ENCODE measurements around the gene NOLC1. TPM values are rescaled to one million over a fixed set of nuclear protein-coding genes. Genes with fewer than 3 reads are reported as not detected.

Gene NOLC1
- total RNA-seq, 2 donors from 2014 or later = 92.0 to 93.5 TPM

- no peak for TF ChIP-seq CTCF (conservative IDR thresholded peaks at IDR 0.05)
- H3K4me3 Mint-ChIP-seq = no peak overlapping the region
- Histone ChIP-seq H3K9ac (ENCODE audit: extremely low read depth, low read length, poor library complexity, severe bottlenecking) (no peak overlapping the region), H3K4me1 (ENCODE audit: control insufficient read depth, insufficient read depth, low read length) (no peaks in the 10 kb centered on the region), H3K9me3 (ENCODE audit: control insufficient read depth, low read length) (peaks cover 15% of the 10 kb centered on the region), H3K27me3 (ENCODE audit: control insufficient read depth, insufficient read depth, low read length, poor library complexity, severe bottlenecking) (no peaks in the 10 kb centered on the region), H3K36me3 (ENCODE audit: control insufficient read depth, insufficient read depth, low read length) (no peaks in the 10 kb centered on the region), H3K27ac (ENCODE audit: low read depth, low read length) (no peak overlapping the region), H3K4me3 (ENCODE audit: low read length) (no peak overlapping the region)
- H3K9me3 Mint-ChIP-seq = peaks cover 42% of the 10 kb centered on the region
- 72 to 83% methylated on average over 5 to 6 of the region's 6 CpGs for WGBS, 2 experiments (ENCODE audit: insufficient coverage in 1 of 2, insufficient read length in 1 of 2)
- no peak overlapping the region for H3K27ac Mint-ChIP-seq
- no peaks in the 10 kb centered on the region for H3K4me1 Mint-ChIP-seq
- peaks cover 19% of the 10 kb centered on the region for H3K27me3 Mint-ChIP-seq (ENCODE audit: insufficient read depth)
- H3K36me3 Mint-ChIP-seq (ENCODE audit: low read depth) = peaks cover 3% of the 10 kb centered on the region
- no peak for DNase-seq
These were observed 43.2 kb downstream of the NOLC1 start for GRCh38 chr10:102195296-102195870.

DNA sequence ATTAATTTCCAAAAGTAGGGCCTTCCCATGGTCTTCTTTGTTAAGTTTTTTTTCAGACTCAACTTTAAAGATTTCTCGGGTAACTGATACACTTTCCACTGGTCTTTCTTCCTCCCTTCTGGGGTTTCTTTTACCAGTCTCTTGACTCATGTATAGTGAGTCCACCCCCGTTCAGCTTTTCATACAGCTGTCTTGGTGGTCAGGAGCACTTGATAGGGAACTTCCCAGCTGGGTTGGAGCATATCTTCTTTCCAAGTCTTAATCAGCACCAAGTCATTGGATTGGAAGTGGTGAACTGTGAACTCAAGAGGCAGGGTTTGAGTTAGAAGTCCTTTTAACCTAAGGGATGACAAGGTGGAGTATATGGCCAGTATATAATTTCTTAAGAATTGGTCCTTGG, 44.7 kb downstream of the NOLC1 start:
- H3K27ac Mint-ChIP-seq = no peak overlapping the region
- no peaks in the 10 kb centered on the region for H3K4me1 Mint-ChIP-seq
- H3K27me3 ChIP-seq (ENCODE audit: control insufficient read depth, insufficient read depth, low read length, poor library complexity, severe bottlenecking) = no peaks in the 10 kb centered on the region
- H3K27me3 Mint-ChIP-seq (ENCODE audit: insufficient read depth) = peaks cover 14% of the 10 kb centered on the region
- no peak overlapping the region for H3K4me3 Mint-ChIP-seq
- peaks cover 3% of the 10 kb centered on the region for H3K36me3 Mint-ChIP-seq (ENCODE audit: low read depth)
- H3K9ac ChIP-seq (ENCODE audit: extremely low read depth, low read length, poor library complexity, severe bottlenecking) = no peak overlapping the region
- no peak overlapping the region for H3K4me3 ChIP-seq (ENCODE audit: low read length)
- peaks cover 39% of the 10 kb centered on the region for H3K9me3 Mint-ChIP-seq
- H3K27ac ChIP-seq (ENCODE audit: low read depth, low read length) = no peak overlapping the region
- no peak for TF ChIP-seq CTCF (conservative IDR thresholded peaks at IDR 0.05)
- H3K9me3 ChIP-seq (ENCODE audit: control insufficient read depth, low read length) = peaks cover 12% of the 10 kb centered on the region
- WGBS, 2 experiments (ENCODE audit: insufficient coverage in 1 of 2, insufficient read length in 1 of 2) = 75 to 100% methylated on average over 1 to 2 of the region's 2 CpGs
- no peak for DNase-seq
- H3K4me1 ChIP-seq (ENCODE audit: control insufficient read depth, insufficient read depth, low read length) = no peaks in the 10 kb centered on the region
- no peaks in the 10 kb centered on the region for H3K36me3 ChIP-seq (ENCODE audit: control insufficient read depth, insufficient read depth, low read length)

- no peaks in the 10 kb centered on the region for H3K4me1 Mint-ChIP-seq
- H3K9me3 Mint-ChIP-seq = peaks cover 39% of the 10 kb centered on the region
- H3K27ac Mint-ChIP-seq = no peak overlapping the region
- WGBS, 2 experiments (ENCODE audit: insufficient coverage in 1 of 2, insufficient read length in 1 of 2) = 79 to 100% methylated on average over 1 to 2 of the region's 2 CpGs
- Histone ChIP-seq H3K9me3 (ENCODE audit: control insufficient read depth, low read length) (peaks cover 4% of the 10 kb centered on the region), H3K36me3 (ENCODE audit: control insufficient read depth, insufficient read depth, low read length) (no peaks in the 10 kb centered on the region), H3K27me3 (ENCODE audit: control insufficient read depth, insufficient read depth, low read length, poor library complexity, severe bottlenecking) (no peaks in the 10 kb centered on the region), H3K4me3 (ENCODE audit: low read length) (no peak overlapping the region), H3K9ac (ENCODE audit: extremely low read depth, low read length, poor library complexity, severe bottlenecking) (no peak overlapping the region), H3K4me1 (ENCODE audit: control insufficient read depth, insufficient read depth, low read length) (no peaks in the 10 kb centered on the region), H3K27ac (ENCODE audit: low read depth, low read length) (no peak overlapping the region)
- peaks cover 15% of the 10 kb centered on the region for H3K27me3 Mint-ChIP-seq (ENCODE audit: insufficient read depth)
- H3K36me3 Mint-ChIP-seq (ENCODE audit: low read depth) = no peaks in the 10 kb centered on the region
- no peak for TF ChIP-seq CTCF (conservative IDR thresholded peaks at IDR 0.05)
- H3K4me3 Mint-ChIP-seq = no peak overlapping the region
- no peak for DNase-seq
These were observed 45.8 kb downstream of the NOLC1 start for GRCh38 chr10:102198027-102198426.
